Gastrocnemius medialis (tissue), 4 donors: ENCODE results near the gene TMTC2.

Experiments used
- POLR2A ChIP-seq, 2 donors: fragments of 450-650 bp; IDR thresholded peaks; one replicate each; pipeline ENCODE4 v1.6.1; 2017; ENCODE audit warnings: antibody characterized with exemption in 2 of 2, mild to moderate bottlenecking in 2 of 2, moderate library complexity in 2 of 2
- TF ChIP-seq, protein P1 (sequence below), 5 experiments: fragments of 450-650 bp in 3 of 5; fragments of 200-600 bp in 2 of 5; sonication (generic) in 2 of 5; IDR thresholded peaks in 4 of 5; conservative IDR thresholded peaks in 1 of 5; 1 replicate in 4 of 5; 2 replicates in 1 of 5; pipeline ENCODE4 v1.5.1; 2016 to 2019; ENCODE audit warnings: antibody characterized with exemption in 5 of 5, mild to moderate bottlenecking in 3 of 5, moderate library complexity in 3 of 5

DNA sequence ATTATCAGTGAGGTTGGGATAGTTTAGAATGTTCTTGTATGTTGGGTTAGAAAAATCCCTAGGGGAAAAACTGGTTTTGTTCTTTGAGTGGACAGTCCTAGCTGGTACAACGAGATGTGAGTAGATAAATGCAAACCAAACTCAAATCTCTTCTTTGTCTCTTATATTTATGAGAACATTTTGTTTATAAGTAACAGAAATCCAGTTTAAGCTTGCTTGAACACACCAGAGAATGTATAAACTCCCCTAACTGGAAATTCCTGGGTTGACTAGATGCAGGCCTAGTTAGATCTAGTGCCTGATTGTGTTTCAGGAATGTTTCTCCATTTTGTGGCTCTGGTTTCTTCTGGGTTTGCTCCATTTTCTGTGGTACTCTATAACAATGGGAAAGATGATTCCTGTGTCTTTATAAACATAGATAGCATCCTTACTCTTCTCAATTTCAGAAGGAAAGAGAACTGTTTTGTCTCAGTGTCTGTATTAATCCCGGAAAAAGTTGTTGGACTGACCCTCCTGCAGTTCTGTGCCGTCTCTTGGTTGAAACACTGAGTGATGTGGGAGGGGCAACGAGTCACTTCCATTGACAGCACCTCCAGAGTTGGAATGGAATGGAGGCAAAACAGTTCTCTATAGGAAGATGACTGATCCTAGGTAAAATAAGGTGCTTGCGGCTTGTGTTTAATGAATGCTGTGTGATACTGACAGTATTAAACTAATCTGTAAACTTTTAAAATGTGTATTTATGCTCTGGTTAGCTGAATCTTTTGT, 244.8 kb downstream of the TMTC2 start:
- no peak for TF ChIP-seq POLR2A (IDR thresholded peaks at IDR 0.05)
- TF ChIP-seq, protein P1, sequence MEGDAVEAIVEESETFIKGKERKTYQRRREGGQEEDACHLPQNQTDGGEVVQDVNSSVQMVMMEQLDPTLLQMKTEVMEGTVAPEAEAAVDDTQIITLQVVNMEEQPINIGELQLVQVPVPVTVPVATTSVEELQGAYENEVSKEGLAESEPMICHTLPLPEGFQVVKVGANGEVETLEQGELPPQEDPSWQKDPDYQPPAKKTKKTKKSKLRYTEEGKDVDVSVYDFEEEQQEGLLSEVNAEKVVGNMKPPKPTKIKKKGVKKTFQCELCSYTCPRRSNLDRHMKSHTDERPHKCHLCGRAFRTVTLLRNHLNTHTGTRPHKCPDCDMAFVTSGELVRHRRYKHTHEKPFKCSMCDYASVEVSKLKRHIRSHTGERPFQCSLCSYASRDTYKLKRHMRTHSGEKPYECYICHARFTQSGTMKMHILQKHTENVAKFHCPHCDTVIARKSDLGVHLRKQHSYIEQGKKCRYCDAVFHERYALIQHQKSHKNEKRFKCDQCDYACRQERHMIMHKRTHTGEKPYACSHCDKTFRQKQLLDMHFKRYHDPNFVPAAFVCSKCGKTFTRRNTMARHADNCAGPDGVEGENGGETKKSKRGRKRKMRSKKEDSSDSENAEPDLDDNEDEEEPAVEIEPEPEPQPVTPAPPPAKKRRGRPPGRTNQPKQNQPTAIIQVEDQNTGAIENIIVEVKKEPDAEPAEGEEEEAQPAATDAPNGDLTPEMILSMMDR (IDR thresholded peaks at IDR 0.05 in 4 of 5, conservative IDR thresholded peaks at IDR 0.05 in 1 of 5): no peak
